Measurements from ENCODE around the gene ITPR2. TPM values are rescaled to one million over a fixed set of nuclear protein-coding genes. Genes with fewer than 3 reads are reported as not detected.
"Not testable (repeated sequence)": the region's sequence is repeated elsewhere in the genome, so short reads cannot be mapped to it uniquely, and the experiment has no call there.

The ITPR2 gene
- polyA plus RNA-seq, 12 donors, result 2.6 to 10.1 (median 4.6) TPM; not detected in 1

DNA sequence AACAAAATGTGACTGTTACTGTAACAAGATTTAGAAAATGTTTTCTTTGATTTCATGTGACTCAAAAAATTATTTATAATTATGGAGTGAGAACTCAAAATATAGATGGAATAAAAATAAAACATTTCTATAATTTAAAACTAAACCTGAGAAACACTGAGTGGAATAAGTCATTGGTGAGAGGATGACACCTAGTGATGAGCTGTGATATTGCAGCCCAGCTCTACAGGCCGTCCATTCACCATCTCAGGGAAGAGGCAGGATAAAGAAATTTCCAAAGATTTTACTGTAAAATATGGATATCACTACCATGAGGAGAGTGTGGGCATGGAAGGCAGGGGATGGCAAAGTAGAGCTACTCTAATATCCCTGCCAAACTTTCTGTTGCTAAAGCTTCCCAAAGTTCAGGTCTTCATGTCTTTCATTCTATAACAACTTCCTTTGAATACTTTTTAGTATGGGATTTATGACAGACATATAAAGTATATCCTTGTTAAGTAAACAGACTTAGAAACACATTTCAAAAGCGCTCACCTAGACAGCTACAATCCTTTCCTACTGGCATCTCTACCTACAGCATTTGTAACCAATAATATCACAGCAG is 308.0 kb downstream of the ITPR2 start:
- no peak for DNase-seq

DNA sequence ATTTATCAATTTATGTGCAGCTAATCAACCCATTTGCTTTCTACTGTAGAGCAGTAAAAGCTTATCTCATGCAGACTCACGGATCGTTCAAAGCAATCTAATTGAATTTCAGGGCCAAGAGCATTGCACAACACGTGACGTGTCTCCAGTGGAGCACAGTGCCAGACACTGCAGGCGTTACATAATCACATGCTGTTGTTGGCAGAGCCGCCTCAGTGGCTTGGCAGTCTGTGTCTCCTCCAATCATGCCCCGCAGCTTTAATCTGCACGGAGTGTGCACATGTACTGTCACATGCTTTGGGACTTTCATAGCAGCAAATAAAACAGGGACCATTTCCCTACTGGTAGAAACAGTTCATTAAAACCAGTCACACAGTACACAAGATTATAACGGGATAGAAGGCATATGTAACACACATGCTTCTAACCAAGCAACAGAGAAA is 309.3 kb downstream of the ITPR2 start:
- DNase-seq, result peak; percentile 39

DNA sequence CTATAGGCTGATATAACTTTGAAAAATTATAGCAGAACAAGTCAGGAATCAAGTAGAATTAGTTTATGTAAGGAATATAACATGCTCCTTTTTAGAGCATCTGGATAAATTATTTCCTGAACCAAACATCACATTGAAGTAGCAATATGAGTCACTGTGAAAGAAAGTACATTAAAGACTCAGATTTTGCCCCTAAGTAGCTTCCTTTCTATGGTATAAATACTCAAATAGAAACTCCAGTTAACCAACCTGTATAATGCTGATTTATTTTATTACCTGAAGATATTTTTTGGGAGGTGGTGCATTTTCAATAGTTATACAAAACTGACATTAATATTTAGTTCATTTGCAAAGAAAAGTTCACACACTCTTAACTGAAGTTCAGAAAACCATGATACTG is 312.1 kb downstream of the ITPR2 start:
- no peak for DNase-seq

DNA sequence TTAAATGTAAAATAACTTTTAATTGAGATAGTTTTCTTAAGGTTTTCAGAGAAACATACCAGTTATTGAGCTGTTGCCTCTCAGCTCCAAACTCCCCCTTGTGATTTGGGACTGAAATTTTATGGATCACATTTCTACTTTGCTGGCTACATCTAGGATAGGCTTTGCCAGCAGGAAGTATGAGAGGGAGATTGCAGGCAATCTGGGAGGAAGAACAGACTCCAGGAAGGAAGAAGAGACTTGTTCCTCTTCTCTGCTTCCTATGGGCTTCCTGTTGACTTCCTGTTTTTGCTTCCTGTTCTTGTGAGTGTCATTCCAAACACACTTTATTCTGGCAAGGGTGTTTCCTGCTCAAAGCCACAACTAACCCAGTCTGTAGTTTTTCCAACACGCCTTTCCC is 312.9 kb downstream of the ITPR2 start:
- no peak for DNase-seq

DNA sequence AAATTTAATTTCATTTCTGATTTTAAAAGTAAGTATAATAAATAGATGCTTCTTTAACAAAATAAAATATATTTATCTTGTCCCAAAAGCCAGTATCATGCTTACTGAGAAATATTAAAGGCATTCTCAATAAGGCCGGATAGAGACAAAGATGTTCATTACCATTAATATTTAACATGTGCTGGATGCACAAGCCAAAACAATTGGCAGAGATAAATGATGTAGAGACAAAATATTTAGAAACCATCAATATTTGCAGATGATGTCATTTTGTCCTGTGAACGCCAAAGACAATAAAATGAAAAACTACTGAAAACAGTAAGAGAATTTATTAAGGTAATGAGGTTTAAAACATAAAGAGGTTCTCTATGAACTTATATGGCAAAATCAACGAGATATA is 313.5 kb downstream of the ITPR2 start:
- DNase-seq, result no peak

DNA sequence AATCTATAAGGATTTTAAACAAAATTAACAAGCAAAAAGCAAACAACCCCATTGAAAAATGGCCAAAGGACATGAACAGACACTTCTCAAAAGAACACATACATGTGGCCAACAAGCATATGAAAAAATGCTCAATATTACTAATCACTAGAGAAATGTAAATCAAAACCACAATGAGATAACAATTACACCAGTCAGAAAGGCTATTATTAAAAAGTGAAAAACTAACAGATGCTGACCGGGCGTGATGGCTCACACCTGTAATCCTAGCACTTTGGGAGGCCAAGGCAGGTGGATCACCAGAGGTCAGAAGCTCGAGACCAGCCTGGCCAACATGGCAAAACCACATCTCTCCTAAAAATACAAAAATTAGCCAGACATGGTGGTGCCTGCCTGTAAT is 315.7 kb downstream of the ITPR2 start:
- DNase-seq, result not testable (repeated sequence)

DNA sequence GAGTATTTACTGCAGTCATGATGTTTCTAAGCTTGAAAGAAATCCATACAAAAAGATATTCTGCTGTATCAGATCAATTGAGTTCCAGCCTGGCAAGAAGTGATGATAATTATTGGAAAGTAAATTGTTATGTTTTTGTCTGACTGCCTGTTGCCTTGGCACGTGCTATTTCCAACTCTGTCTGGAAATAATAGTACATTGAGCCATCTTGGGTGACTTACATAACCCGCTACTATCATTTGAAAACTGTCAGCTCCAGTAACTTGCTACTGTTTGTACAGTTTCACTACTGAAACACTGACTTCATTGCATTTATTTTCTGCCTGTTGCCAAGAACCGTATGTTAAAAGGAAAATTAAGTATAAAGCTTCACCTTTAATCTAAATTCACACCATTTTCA is 318.6 kb downstream of the ITPR2 start:
- DNase-seq, result no peak

DNA sequence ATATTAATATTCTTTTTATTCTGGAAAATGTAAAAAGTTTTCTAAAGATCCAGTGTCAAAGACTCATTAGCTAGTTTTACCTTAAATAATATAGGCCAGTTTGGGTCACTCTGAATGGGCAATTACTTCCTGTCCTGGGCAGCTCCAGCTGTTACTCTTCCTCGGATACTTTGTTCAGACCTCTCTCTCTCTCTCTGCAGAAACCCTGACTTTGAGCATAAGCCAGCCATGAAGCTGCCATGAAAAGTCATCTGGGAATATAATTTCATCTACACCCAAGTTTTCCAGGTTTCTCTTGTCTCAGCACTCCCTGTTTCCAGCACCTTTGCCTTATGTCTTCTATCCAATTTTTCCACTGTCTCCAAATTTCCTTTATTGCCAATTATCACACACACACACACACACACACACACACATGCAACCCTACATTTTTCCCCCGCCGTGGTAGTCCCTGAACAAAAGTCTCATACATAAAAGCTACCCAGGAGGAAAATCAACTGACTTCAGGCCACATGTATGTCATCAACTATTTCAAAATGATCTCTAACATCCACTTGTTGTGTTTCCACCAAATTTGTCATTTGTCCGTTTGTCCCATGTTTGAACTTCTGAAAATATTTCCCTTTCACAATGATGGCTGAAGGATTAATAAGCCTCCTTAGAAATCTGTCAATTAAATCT is 319.5 kb downstream of the ITPR2 start:
- DNase-seq, result no peak

DNA sequence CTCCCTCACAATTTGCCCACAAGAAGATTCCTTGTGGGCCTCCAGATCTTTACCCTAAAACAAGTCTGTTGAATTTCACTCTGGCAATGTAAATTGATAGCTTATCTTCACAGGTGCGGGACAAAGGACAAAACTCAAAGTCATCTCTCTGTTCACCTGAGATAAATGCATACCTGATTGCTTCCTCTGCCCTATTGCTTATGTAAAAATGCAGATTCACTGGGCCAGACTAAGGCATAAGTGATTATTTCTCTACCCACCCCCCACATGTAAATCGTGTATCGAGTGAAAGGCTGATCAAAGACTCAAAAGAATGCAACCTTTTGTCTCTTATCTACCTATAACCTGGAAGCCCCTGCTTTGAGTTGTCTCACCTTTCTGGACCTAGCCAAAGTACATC is 320.8 kb downstream of the ITPR2 start:
- DNase-seq, result no peak

DNA sequence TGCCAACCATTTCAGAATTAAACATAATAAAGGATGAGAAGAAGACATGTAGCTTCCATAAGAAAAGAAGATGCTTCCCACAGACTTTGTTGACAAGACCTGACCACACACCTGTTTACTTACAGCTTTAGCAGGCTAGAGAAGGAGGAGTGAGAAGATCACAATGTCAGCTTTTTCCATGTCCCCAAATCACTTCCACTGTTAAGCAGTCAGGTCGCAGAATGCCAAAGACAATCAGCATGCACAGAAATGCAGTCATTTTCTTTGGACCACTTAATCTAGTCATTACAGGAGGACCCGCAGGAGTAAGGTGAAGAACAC is 322.7 kb downstream of the ITPR2 start:
- no peak for DNase-seq

DNA sequence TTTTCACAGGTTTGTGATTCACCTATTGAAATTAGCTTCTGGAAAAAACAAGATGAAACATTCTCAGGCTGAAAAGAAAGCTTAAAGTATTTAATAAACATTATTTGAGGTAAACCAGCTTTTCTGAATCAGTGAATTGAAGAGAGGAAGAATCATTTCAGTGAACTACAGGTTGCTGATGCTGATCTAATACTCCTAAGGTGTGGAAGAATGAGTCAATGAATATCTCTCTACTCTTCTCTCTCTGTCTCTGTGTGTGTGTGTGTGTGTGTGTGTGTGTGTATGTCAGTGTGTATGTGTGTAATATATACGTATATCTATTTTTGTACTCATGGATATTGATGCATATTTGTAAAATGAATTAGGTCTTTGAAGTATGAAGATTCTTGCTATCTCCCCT is 325.4 kb downstream of the ITPR2 start:
- no peak for DNase-seq

DNA sequence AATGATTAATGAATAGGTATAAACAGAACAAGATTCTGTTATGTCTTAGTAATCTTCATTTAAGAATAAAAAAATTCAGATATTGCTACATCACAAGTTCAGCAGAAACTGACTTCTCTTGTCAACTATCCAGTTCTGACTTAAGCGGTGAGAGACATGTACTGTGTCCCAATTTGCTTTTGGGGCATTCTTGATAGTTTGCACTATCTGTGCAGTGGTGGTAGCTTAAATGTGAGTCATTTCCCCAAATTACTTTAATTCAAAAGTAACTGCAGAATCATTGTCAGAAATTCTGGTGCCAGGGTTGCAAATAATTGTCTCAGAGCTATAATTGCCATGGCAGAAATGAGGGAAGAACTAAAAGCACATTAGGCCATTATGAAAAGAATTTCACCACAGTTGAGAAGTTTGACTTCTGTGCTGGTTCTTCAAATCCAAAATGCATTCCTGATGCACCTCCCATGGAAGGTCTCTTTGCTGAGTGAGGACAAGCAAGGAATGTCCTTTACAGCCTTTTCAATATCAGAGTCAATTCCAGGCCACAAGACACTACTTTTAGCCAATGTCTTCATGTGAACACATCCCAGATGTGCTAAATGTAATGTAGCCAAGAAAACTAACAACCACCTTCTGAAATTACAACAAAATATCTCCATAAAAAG is 332.9 kb downstream of the ITPR2 start:
- DNase-seq, result no peak

DNA sequence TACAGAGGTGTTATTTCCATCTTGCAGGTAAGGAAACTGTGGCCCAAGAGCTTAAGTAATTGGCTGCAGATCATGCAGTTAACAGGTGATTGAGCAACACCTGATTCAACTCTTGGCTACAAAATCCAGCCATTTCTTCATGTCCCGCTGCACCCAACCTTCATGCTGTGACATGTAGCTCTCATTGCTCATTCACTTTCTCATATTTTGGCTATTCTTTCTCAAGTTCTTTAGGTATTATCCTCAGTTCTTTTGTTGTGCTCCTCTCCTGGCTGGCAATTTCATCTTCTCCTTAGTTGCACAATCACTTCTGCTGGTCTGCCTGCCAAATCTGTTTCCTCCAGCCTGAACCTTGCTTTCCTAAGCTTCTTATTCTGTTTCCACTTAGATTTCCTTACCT is 336.8 kb downstream of the ITPR2 start:
- no peak for DNase-seq

DNA sequence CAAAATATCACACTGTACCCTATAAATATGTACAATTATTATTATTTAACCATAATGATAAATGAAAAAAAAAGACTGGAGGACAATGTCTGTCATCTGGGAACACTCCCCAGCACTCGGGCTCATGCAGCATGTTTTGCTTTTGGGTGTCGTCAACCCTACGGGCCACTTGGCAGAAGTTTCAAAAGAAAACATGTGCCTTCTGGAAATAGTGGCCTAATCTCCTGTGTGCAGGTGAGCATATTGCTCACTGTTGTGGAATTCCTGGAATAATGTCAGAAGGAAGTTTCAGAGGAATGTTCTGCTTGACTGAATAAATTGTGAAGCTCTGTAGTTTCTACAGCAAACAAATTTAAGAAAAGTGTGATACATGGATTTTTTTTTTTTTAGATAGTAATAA is 339.3 kb downstream of the ITPR2 start:
- DNase-seq, result no peak

DNA sequence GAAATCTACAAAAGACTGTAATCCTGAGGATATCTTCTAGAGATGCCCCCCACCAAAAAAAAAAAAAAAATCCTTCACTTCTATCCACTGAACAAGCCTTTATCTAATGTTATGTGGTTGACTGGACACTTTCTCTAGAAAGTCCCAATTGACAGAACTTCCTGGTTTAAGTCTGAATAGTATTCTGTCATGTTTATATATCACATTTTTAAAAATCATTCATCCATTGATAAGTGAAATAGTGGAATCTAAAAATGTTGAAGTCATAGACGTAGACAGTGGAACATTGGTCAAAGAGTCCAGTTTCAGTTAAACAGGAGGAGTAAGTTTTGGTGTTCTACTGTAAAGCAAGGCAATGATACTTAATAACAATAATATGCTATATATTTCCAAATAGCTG is 340.6 kb downstream of the ITPR2 start:
- DNase-seq, result no peak

DNA sequence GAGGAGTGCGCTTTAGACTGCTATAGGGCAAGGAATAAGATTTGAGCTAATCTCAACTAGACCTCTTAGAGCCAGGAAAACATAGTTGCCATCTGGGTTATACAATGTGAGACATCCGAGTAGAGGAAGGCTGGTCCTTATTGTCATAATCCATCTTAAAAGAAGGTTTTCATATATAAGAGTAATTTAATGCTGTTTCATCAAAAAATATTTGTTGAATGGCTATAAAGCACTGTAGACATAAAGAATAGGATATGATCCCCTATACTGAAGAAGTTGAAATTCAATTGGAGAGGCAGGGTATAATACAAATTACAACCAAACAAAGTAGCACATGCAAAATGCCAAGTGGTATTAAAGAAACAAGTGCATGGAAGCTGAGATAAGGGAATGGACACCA is 343.1 kb downstream of the ITPR2 start:
- DNase-seq, result no peak

DNA sequence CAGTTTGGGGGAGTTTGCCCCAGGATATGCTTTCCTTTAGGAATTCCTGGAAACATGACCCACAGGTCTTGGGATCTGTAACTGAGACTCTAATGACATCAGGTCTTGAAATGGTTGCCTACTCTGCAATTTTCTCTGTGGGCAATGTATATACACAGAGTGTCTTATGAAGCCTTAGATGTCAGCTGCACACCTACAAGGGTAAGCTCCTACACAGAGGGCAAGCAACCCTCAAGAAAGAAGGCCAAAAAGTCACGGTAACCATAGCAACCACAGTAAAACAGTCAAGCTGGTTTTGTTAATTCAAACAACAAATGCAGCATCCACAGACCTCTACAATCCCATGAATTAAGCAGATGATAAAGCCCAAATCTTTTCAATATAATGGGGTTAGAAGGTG is 344.6 kb downstream of the ITPR2 start:
- DNase-seq, result no peak

DNA sequence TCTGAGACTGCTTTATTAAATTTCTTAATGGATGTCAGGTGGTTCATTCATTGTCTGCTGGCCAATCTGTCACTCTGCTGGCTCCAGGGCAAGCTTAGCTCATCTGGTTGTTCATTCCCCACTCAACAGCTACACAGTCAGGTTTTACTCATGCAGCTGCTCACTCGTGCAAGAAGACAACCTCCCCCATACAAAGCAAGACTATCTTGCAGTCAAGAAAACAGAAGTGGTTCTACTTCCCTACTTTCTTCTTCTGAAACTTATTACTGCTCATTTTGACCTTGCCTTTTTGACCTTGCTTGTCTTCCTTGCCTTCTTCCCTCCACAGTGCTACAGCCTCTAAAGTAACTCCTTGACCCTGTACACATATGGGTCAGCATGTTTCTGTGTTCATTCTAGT is 359.7 kb downstream of the ITPR2 start:
- DNase-seq, result no peak

DNA sequence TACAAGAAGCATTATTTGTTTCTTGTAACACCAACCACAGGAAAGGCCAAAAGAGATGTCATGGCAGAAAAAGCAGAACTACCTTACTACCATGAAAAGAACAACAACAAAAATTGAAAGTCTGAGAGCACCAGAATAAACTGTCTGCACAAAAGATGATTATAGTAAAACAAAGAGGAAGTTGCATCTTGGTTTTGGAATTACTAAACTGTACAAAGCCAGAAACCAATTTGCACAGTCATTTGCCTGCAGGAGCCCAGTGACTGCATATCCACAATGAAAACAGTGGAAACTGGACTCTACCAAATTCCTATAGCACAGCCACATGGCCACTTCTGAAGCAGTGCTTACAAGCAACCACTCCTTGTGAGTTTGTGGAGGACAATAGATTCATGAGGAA is 361.4 kb downstream of the ITPR2 start:
- DNase-seq, result no peak

DNA sequence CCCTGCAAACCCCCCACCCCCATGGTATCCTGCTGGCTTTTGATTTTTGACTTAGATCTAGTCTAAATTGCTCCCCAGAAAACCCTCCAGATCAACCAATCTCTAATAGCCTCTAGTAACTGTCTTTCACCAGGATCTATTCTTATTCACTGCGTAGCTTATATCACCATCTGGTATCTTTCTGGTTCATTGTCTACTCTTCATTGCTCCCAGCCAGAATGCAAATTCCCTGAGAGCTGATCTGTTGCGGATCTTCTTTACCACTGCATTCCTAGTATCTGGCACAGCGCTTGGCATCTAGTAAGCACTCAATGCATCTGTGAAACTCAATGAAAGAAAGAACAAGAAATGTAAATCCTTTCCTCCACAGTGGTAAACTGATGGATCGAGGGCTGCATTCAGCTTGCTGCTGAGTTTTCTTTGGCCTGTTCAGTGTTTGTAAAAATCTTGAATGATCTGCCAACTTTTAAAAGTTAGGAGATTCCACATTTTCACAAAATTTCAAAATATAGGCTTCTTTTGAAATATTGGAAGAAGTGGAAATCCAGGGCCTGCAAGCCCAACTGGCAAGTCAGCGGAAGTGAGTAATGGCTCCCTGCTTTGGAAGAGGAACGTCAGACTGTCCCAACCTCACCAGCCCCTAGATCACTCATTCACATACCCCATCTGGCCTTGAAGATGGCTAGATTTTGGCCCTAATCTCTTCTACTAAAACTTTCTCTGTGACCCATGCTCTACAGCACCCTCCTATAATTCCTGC is 363.4 kb downstream of the ITPR2 start:
- DNase-seq, result no peak

DNA sequence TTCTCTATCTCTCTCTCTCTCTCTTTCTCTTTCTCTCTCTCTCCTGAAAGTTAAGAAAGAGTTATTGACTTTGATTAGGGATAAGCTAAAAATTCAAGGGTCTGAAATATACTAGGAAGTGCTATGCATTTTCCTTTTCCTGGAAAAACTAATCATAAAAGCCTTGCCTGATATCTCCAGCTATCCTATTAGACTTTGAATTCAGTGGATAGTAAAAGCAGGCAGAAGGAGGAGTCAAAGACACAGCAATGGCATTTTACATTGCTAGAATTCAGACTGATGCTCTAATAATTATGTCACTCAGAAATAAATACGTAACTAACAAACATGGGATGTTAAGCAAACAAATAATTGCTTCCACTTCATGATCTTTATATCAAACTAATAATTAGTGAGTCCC is 365.6 kb downstream of the ITPR2 start:
- no peak for DNase-seq

DNA sequence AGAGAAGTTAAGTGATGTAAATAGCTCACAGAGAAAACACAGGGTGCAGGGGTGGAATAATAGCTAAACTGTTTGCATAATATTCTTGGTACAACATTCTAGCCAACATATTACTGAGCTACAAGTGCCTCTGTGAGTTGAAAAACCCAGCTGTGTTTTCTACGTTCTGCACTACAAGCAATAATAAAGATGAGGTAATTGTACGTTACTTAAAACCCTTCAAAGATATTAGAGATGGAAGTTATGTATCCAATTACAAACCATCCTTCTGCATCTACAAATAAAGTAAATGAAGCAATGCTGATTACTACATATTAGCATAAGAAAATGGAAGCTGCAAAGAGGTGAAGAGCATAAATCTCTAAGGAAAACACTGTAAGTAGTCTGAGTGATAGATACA is 366.3 kb downstream of the ITPR2 start:
- DNase-seq, result no peak
